Iris pigment epithelial cell (primary cell): ENCODE data around the gene TMEM74B.
"Not testable (repeated sequence)": the region's sequence is repeated elsewhere in the genome, so short reads cannot be mapped to it uniquely, and the experiment has no call there.

Experiments used
- DNase-seq: peaks from one replicate; pipeline ENCODE4 v3.0.0-alpha.2; 2011; ENCODE audit warnings: low read depth

The TMEM74B gene

DNA sequence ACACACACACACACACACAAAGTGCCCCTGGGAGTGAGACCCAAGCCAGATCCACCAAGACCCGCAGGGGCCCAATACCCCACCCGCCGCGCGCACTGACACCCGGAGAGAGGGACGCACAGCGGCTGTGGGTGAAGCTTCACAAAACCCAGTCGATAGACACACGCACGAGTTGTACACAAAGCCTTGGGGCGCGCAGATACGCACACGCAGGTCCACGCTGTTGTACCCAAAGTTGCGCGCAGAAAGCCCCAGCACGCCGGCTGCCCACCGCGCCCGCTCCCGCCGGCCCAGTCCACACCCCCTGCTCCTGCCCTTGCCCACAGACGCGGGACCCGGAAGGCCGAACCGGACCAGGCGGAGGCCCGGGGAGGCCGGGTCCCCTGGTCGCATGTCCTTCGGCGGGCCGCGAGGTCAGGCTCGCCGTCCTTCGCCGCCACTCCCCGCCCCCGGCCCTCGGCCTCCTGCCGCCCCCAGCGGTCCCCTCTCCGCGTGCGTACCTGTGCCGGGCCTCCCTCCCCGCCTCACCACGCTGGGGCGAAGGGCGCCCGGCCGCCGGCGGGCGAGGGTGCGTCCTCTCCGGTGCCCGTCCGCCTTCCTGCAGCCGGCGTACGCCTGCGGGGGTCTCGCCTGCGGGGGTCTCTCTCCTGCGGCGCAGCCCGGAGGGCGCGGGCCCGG, at the start of gene TMEM74B:
Gene TMEM74B, minus strand, starts transcription at position 344 of the 678 bp plus-strand sequence. CDS start 1,180 bp downstream, outside the sequence.
- DNase-seq = no peak

DNA sequence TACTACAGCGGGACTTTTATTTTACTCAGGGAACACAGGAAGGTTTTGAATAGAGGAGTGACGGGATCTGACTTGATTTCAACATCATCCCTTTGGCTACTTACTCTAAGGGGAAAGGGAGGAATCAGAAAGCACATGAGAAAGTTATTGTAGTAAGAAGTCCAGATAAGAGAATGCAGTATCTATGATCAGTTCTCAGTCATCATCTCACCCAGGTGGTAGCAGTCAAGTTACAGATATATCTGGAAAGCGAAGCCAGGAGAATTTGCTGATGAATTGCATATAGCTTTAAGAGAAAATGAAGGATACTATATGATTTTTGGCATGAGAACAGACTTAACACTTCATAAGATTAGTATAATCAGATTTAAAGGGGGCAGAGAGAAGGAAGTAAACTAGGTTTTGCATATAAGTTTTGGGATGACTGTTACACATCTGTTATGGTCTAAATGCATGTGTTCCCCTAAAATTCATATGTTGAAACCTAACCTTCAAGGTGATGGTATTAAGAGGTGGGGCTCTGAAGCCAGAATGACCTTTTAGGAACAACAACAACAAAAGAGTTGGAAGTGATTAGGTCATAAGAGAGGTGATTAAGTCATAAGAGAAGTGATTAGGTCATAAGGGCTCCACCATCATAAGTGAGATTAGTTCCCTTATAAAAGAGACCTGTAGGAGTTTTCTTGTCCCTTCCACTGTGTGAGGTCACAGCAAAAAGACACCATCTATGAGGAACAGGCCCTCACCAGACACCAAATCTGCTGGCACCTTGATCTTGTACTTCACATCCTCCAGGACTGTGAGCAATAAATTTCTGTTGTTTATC, 47.7 kb upstream of the TMEM74B start:
- no peak for DNase-seq

DNA sequence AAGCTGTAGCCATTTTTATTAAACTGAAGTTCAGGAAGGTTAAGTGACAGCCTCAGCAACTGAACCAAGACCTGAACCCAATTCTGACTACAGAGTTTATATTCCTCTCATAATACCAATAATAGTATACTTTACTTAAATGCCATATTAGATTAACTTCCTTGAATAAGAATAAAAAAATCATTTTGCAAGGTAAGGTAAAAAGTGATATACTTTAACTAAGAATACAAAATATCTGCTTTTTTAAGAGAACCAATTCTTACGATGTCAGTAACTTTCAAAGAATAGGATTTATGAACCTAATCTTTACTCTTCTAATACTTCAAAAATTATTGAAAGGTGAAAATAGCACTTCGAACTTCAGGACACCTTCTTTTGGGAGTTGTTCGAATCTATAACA, 44.8 kb upstream of the TMEM74B start:
- no peak for DNase-seq

DNA sequence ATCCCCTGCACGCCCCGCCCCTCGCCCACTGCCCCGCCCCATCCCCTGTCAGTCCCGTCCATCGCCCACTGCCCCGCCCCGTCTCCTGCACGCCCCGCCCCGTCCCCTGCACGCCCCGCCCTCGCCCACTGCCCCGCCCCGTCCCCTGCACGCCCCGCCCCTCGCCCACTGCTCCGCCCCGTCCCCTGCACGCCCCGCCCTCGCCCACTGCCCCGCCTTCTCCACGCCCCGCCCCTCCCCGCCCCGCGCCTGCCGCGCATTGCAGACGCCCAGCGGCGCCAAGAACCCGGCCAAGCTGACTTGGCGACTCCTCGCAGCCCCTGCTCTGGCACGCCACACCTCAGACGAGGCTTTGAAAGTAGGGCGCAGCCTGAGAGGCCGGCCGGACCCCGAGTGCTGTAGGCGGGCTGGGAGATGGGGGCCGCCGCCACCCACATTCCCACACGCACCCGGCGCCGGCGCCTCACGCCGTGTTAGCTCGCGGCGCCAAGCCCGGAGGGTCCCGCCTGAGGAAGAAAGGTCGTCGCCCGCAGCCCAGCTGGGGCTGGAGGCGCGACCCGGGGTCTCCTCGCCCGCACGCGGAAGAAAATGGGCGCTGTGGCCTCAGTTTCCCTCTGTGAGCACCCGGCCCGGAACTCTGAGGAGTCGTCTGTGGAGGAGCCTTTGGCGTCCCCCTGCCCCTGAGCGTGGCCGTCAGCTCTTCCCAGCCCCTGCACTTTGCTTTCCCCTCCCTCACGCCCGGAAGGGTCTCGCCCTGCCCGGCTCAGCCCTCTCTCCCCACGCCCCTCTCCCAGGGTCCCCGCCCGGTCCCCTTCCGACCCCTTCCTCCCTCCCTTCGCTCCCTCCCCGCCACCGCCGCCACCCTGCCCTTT, 41.2 kb upstream of the TMEM74B start, which contains the start of gene RAD21L1:
Gene RAD21L1, plus strand, starts transcription at position 262 of the 872 bp plus-strand sequence. CDS start 2,410 bp downstream, outside the sequence.
- peak; percentile 77 for DNase-seq

DNA sequence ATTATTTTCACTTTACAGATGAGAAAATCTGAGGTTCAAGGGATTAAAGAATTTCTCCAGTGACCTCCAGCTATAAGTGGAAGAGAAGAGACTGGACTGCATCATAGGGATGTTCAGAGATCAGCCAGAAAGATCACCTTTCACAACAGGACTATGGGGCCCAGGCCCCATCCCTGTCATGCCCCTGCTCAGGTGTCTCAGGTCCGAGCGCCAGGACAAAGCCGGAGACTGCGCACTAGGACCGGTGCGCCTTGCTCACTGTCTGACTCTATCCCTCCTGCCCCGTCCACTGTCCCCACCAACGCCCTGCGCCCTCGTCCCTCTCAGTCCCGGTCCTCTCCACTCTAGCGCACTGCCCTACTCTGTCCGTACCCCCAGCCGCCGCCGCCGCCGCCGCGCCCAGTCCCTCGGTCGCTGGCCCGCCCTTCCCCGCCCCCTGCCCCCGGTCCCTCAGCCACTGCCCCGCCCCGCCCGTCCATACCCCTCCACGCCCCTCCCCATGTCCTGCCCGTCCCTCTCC, 40.5 kb upstream of the TMEM74B start:
- DNase-seq = no peak

DNA sequence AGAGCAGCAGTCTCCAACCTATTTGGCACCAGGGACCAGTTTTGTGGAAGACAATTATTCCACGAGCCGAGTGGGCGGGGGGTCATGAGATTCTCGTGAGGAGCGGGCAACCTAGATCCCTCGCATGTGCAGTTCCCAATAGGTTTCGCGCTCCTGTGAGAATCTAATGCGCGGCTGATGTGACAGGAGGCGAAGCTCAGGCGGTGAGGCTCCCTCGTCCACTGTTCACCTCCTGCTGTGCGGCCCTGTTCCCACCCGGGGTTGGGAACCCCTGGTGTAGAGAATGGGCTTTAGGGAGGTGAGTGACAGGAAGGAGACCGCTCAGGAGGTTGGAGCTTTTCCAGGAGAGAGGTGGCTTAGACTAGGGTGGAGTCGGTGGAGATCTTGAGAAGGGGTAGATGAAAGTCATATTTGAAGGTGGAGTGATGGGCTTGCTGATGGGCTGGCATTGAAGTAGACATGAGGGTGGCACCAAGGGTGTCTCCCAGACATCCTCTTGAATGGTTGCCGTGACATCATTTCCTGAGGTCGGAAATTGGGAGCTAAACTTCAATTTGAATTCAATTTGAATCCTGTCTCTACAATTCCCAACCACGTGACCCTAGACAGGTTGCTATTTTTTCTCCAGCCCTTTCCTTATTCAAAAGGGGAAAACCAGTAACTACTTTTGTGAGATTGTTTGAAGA, 39.6 kb upstream of the TMEM74B start:
- DNase-seq = no peak

DNA sequence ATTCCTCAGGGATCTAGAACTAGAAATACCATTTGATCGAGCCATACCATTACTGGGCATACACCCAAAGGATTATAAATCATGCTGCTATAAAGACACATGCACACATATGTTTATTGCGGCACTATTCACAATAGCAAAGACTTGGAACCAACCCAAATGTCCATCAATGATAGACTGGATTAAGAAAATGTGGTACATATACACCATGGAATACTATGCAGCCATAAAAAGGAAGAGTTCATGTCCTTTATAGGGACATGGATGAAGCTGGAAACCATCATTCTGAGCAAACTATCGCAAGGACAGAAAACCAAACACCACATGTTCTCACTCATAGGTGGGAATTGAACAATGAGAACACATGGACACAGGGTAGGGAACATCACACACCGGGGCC, 38.0 kb upstream of the TMEM74B start:
- DNase-seq = not testable (repeated sequence)

DNA sequence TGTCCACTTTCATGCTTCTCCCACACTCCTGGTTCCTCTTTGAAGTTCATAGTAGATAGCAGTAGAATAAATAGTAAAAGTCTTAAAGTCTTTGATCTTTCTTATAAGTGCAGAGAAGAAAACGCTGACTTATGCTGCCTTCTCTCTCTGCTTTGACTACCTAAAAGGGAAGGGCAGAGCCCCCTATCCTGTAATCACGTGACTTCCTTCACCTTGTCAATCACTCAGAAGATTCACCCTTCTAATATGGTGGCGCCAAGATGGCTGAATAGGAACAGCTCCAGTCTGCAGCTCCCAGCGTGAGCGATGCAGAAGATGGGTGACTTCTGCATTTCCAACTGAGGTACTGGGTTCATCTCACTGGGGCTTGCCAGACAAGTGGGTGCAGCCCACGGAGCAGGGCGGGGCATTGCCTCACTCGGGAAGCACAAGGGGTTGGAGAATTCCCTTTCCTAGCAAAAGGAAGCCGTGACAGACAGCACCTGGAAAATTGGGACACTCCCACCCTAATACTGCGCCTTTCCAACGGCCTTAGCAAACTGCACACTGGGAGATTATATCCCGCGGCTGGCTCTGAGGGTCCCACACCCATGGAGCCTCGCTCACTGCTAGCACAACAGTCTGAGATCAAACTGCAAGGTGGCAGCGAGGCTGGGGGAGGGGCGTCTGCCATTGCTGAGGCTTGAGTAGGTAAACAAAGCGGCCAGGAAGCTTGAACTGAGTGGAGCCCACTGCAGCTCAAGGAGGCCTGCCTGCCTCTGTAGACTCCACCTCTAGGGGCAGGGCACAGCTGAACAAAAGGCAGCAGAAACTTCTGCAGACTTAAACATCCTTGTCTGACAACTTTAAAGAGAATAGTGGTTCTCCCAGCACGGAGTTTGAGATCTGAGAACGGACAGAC, 32.0 kb upstream of the TMEM74B start:
- DNase-seq = not testable (repeated sequence)

DNA sequence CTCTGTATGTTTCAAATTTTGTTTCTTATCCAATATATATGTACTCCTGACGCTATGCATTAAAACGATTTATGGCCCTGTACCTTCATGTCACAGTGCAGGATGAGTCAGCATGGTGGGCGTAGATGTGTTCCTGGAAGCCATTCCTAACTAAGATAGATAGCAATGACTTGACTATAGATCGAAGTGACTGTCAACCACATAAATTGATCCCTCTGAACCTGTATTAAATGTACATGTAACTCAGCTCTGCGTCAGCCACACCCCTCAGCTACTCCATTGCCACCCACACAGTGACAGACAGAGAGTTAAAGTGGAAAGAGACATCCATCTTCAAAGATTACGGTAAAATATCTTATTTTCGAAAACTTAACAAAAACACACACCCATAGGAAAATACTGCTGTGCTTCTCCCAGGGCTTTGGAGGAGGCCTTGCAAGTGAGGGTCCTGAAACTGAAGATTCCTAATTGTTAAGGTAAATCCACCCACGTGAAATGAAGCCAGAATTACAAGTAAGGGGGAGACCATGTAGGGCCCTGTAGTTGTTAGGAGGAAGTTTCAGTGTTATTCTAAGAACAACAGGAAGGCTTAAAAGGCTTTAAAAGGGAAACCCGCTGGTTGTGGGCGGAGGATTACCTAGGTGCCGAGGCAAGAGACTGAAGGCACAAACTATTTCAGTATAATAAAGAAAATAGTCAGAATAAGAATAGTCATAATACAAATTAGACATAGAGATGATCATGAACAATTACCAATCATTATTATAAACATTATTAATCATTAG, 30.8 kb upstream of the TMEM74B start:
- DNase-seq = no peak

DNA sequence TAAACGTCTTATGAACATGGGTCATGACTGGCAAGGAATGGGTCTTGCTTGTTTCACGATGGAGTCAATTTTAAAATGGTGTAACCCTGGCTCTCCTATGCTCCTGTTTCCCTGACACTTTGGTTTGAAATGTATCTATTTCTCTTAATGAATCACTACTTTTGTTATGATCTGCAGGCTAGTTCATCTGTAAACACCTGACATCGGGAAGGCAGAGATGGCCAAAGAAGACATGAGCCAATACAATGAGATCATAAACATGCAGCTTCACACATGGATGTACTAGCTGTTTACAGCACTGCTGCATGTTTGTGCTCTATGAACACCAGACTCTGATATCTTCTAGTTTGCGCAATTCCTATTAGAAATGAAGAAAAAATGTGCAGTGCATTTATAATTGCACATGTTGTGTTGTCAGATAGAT, 30.1 kb upstream of the TMEM74B start:
- DNase-seq = peak; percentile 60

DNA sequence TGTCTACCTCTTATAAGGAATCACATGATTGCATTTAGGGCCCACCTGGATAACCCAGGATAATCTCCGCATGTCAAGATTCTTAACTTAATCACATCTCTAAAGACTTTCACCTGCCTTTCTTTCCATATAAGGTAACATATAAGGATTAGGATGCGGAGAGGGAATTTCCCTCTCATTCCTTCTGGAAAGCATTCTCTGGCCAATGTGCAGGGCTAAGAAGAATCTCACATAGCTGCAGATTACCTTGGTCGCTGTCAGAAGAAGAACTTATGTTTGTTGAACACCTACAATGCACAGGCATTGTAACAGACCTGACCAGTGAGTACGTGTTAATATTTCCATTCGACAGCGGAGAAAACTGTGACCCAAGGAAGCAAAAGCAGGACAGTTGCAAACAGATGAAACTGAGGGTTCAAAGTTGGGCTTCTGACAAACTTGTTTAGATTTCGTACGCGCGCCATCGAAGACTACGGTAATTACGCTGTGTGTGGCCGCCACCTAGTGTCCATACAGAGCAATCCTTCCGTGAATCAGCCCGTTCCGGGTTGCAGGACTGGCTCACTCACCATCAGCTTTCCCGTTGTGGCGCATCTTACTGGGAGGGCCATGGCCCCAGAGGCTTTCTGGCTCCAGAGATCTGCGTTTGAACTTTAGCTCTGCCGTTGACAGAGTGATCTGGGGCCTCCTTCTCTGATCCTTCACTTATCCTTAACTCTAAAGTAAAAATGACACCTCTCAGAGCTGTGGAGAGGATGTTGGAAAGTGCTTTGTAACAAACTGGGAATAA, 28.0 kb upstream of the TMEM74B start:
- peak; percentile 79 for DNase-seq

DNA sequence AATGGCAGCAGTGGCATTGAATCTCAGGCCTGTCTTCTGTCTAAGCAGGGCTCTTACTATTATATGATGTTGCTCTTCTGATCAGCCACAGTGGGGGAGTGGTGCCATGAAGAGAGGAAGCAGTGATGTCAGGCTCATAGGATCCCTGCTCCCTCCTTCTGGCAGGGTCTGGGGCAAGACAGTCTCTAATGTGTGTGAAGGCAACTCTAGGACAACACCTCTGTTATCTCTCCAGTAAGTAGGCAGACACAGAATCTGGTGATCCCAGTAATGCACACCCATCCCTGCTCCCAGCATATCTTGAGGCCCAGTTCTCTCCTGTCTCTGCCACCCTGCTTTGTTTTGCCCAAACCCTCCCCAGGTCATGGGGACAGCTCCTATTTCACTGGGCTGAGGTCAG, 27.2 kb upstream of the TMEM74B start:
- no peak for DNase-seq

DNA sequence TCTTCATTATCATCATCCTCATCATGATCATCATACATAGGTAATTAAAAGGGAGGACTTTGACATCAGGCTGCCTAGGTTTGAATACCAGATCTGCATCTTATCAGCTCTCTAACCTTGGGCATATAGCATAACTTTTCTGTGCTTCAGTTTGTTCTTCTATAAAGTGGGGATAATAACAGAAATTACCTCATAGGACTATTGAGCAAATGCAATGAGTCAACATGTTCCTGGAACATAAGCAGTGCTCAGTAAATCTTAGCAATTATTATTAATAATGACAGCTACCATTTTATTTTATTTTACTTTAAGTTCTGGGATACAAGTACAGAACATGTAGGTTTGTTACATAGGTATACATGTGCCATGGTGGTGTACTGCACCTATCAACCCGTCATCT, 25.7 kb upstream of the TMEM74B start:
- DNase-seq = peak; percentile 59

DNA sequence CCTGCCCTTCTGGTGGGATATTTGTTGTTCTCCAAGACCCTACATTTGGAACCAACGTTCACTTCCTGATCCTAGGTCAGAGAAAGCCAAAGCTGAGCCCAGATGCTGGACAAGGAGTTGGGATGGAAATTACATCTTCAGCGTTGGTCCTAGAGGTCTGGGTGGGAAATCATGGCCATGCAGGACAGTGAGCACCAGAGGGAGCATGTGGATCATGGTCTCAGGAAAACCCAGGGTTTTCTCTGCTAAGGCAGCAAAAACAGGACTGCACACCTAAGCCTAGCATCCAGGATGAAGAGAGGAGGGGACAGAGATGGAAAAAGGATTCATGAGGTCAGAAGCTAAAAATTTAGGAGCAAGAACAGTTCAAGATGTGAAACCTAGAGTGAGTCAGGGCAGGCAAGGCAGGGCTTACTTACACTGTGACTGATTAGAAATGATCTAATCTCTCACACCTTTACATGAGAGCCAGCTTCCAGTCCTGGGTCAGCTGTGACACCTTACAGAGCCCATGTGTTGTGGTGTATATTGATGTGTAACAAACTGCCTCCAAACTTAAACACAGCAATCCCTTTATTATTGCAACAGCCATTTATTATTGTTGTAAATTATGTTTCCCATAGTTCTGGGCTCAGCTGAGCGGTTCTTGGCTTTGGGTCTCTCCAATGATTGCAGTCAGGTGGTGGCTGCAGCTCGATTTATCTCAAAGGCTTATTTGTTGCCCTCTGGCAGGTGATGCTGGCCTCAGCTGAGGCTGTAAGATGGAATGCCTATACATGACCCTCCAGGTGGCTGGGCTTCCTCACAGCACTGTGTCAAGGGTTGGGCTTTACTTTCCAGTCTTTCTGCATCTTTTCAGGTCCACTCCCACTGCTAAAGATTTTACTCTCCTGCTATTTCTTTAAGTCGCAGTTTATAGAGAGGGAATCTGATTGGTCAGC, 24.9 kb upstream of the TMEM74B start:
- DNase-seq = peak; percentile 38

DNA sequence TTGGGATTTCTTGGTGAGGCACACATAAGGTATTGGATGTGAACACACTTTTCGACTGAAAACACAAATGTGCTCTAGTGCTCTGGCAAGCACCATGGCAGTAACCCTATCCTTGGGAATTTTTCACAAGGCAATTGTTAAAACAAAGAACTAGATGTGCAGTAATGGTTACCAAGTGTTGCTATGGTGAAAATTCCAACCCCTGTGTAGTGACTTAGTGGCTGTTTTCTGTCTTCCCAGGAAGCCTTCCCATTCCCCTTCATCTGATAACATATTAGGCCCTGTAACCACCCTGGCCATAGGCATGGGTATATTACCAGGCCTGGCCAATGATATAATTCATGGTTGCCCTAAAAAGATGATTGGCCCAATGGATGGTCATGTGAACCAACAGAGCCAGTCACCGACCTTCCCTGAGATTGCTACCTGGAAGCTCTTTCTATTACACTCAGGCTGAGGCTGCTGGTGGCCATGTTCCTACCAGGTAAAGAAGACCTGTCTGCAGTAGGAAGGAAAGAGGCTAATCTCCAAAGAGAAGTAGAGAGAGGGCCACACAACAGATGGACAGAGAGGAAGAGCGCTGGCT, 22.6 kb upstream of the TMEM74B start:
- no peak for DNase-seq

DNA sequence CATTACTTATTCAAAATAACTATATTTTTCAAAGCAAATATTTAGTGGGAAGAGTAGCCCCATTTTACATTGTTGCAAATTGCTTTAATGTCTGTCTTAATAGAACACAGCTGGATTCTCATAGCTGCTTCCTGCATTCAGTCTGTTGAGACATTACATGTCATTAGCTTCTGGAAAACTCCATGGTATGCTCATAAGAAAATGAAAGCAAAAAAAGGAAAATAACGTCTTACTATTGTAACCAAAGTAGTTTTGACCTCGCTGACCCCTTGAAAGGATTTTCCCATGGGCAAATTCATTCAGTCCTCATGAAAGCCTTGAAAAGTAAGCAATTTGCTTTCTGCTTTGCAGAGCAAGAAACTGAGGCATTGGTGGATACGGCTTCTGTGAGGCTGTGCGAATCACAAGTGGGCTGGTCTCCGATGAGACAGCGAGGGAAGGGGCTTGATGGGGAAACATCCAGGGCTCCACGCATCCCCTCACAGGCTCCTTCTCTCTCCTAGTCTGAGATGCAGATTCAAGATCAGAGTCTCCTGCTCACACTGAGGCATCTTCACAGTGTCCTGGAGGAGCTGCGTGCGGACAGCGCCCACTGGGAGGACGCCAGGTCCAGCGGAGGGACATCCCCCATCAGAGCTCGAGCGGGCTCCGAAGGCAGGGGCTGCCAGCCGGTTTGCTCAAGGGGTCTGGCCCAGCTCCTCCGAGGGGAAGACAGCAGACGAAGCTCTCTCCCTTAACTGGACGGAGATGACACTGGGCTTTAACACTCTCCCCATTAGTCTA, 21.8 kb upstream of the TMEM74B start:
- no peak for DNase-seq
